ENCODE results near the gene C2orf68. TPM values are rescaled to one million over a fixed set of nuclear protein-coding genes. Genes with fewer than 3 reads are reported as not detected.

The C2orf68 gene
- total RNA-seq, 1 donor from 2014 or later: 67.1 TPM

DNA sequence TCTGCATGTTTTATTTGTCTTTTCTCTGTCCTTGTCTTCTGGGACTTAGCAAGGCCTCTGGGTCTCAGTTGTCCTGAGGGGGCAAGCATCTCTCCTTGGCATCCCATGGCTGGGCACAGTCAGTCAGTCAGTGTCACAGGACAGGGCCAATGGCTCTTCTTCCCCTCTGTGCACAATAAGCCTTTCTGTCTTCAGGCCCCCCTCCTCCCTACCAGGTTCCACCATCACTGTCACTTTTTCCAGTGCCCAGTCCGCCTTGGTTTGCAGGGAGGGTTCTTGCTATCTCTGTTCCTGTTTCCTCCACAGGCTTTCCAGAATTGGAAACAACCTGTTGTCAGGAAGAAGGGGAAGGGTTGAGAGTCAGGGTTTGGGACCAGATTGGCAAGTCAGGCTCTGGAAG, 29.4 kb downstream of the C2orf68 start:
- TF ChIP-seq, protein P1, sequence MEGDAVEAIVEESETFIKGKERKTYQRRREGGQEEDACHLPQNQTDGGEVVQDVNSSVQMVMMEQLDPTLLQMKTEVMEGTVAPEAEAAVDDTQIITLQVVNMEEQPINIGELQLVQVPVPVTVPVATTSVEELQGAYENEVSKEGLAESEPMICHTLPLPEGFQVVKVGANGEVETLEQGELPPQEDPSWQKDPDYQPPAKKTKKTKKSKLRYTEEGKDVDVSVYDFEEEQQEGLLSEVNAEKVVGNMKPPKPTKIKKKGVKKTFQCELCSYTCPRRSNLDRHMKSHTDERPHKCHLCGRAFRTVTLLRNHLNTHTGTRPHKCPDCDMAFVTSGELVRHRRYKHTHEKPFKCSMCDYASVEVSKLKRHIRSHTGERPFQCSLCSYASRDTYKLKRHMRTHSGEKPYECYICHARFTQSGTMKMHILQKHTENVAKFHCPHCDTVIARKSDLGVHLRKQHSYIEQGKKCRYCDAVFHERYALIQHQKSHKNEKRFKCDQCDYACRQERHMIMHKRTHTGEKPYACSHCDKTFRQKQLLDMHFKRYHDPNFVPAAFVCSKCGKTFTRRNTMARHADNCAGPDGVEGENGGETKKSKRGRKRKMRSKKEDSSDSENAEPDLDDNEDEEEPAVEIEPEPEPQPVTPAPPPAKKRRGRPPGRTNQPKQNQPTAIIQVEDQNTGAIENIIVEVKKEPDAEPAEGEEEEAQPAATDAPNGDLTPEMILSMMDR (IDR thresholded peaks at IDR 0.05; ENCODE audit: unreplicated experiment): no peak
- DNase-seq (ENCODE audit: low spot score, unreplicated experiment): no peak
- Mint-ChIP-seq H3K9me3 (ENCODE audit: low read depth) (no peaks in the 10 kb centered on the region), H3K27ac (no peak overlapping the region), H3K4me1 (ENCODE audit: low read depth) (peaks cover 32% of the 10 kb centered on the region), H3K36me3 (ENCODE audit: insufficient read depth) (peaks cover 15% of the 10 kb centered on the region), H3K27me3 (no peaks in the 10 kb centered on the region), H3K4me3 (ENCODE audit: low read depth) (no peak overlapping the region)

GRCh38 chr2:85580206-85580605, 31.7 kb downstream of the C2orf68 start:
- Mint-ChIP-seq H3K9me3 (ENCODE audit: low read depth) (no peaks in the 10 kb centered on the region), H3K4me3 (ENCODE audit: low read depth) (no peak overlapping the region), H3K36me3 (ENCODE audit: insufficient read depth) (peaks cover 15% of the 10 kb centered on the region), H3K27ac (no peak overlapping the region), H3K27me3 (no peaks in the 10 kb centered on the region), H3K4me1 (ENCODE audit: low read depth) (peaks cover 31% of the 10 kb centered on the region)
- TF ChIP-seq, protein P1 (IDR thresholded peaks at IDR 0.05; ENCODE audit: unreplicated experiment): no peak
- no peak for DNase-seq (ENCODE audit: low spot score, unreplicated experiment)

DNA sequence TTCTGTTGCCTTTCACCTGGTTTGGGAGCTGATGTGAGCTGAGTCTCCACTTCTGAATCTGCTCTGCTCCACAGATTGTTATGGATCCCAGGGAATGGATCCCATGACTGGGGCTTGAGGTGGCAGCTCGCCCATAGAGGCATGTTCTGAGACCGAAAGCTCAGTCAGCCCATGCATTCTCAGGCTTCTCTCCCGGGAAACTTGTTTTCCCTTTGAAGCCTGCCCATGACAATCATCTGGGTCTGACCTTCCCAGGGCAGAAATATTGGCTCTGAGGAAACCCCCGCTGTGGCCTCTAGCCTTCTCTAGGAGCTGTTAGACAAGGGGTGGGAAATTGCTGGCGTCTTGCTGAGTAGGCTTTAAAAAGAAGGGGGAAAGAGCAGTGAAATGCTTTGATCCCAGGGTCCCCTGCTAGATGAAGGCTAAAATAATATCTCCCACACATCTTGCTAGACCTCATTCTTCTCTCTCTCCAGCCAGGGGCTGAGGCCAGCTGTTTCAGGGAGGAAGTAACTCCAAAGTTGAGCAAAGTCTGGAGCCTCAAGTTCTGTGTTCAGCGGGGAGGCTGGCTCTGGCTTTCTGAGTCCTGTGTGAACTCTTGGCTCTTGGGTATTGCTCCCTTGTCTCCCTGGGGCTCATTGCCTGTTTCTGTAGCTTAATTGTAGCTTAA, 32.5 kb downstream of the C2orf68 start:
- TF ChIP-seq, protein P1 (IDR thresholded peaks at IDR 0.05; ENCODE audit: unreplicated experiment): no peak
- no peak for DNase-seq (ENCODE audit: low spot score, unreplicated experiment)
- Mint-ChIP-seq H3K4me1 (ENCODE audit: low read depth) (peaks cover 27% of the 10 kb centered on the region), H3K27me3 (no peaks in the 10 kb centered on the region), H3K9me3 (ENCODE audit: low read depth) (no peaks in the 10 kb centered on the region), H3K27ac (no peak overlapping the region), H3K36me3 (ENCODE audit: insufficient read depth) (peaks cover 15% of the 10 kb centered on the region), H3K4me3 (ENCODE audit: low read depth) (peak overlapping the region; percentile 86)

- Mint-ChIP-seq H3K4me3 (ENCODE audit: low read depth) (peak overlapping the region; percentile 86), H3K27me3 (no peaks in the 10 kb centered on the region), H3K4me1 (ENCODE audit: low read depth) (peaks cover 27% of the 10 kb centered on the region), H3K36me3 (ENCODE audit: insufficient read depth) (peaks cover 14% of the 10 kb centered on the region), H3K27ac (peak overlapping the region; percentile 96), H3K9me3 (ENCODE audit: low read depth) (no peaks in the 10 kb centered on the region)
- no peak for DNase-seq (ENCODE audit: low spot score, unreplicated experiment)
- TF ChIP-seq, protein P1 (IDR thresholded peaks at IDR 0.05; ENCODE audit: unreplicated experiment): no peak
Measured at GRCh38 chr2:85578243-85579180, 33.4 kb downstream of the C2orf68 start.

DNA sequence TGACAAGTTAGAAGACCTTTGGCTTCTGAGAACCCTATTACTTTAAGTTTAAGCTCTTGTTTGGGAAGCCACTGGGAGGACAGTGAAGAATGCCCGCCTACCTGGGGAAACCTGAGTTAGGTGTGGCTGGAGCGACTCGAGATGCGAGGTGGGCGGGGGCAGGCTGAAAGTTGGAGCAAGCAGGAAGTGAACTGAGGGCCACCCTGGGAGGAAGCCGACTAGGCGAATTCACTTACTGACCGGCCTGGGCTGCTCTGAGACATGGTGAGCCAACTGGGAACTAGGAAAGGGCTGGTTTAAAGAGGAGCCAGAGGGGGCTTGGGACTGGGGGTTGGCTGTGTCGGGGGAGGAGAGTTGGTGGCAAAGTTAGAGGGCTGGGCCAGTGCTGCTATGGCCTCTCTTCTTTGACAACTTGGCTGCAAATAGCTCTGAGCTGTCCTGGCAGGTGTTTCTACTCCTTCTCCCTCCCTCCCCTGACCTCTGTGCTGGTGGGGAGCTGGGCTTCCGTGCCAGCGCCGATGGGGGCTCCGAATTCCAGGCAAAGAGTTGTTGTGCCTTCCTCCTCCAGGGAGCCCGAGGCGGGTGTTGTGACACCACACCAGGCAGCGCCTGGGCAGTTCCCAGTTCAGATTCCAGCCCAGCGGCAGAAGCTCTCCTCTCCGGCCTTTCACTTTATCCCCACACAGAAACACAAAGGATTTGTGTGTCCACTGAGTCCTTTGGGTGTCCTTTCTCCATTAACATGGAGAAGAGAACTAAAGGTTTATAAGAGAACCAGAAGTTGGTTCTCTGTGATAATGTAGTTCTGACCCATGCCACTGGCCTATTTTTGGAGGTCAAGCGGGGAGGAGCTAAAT, 34.3 kb downstream of the C2orf68 start, which contains the start of gene VAMP8:
Gene VAMP8 (plus strand): TSS at position 201 of the 857 bp plus-strand sequence. CDS start 61 bp downstream, at position 262.
- Mint-ChIP-seq H3K27ac (peak within 1 kb of the TSS; percentile 96), H3K36me3 (ENCODE audit: insufficient read depth) (peaks cover 12% of the 10 kb centered on the region), H3K4me1 (ENCODE audit: low read depth) (peaks cover 27% of the 10 kb centered on the region), H3K9me3 (ENCODE audit: low read depth) (no peaks in the 10 kb centered on the region), H3K4me3 (ENCODE audit: low read depth) (peak within 1 kb of the TSS; percentile 86), H3K27me3 (no peaks in the 10 kb centered on the region)
- TF ChIP-seq, protein P1 (IDR thresholded peaks at IDR 0.05; ENCODE audit: unreplicated experiment): no peak
- DNase-seq (ENCODE audit: low spot score, unreplicated experiment): no peak
